Bronchial smooth muscle cell (primary cell): ENCODE results near the gene WFDC8. TPM values are rescaled to one million over a fixed set of nuclear protein-coding genes. Genes with fewer than 3 reads are reported as not detected.

Experiments used
- total RNA-seq: library from RNA; depleted of rRNA; stranded (reverse); fragments of >200 nt; gene quantifications from 2 replicates; pipeline ENCODE4 v1.2.1, GENCODE V29; 2014

Gene WFDC8
- total RNA-seq = not detected in 2 replicates

DNA sequence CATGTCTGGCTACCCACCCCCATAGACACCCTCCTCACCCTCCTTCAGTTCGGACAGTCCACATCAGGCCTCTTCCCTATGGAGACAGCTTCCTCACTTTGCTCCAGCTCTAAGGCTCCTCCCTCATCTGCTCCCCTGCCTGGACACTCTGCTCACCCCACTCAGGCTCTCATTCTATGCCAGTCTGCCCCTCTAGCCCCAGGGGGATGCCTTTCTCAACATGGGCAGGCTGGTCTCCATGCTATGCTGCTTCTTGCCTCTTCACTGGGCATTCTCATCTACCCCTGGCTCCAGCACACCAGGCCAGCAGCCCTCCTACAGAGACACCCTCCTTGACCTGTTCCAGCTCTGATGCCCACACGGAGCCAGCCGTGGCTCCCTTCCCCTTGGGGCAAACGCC, at the start of gene WFDC8:
WFDC8 (minus strand) TSS at position 101 of the 400 bp plus-strand sequence; CDS start at position 64, 37 bp downstream.

DNA sequence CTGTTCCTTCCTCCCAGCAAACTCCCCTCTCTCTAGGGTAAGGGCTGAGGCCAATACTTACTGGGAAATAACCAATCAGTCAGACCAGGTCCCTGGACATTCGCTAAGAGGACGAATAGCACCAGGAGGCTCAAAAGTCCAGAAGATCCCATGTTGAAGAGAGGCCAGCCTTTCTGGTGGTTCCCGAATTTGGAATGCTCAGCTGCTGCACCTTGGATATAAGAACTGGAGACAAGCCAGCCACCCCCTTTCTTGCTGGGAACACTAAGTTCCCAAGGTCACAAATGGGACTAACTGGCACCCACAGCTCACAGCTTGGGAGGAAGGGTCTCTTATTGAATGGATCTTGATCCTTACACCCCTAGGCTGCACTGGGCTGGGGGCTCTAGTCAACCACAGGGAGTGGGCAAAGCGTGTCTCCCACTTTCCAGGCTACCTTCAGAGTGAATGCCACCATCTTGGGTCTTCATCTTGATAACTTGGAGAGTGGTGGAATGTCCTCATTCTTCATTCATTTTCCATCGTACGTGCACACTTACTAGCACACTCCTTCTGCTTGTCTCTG, 31.8 kb downstream of the WFDC8 start, which contains the start of gene EPPIN:
EPPIN (minus strand) TSS at position 196 of the 565 bp plus-strand sequence; CDS start at position 152, 44 bp downstream.

DNA sequence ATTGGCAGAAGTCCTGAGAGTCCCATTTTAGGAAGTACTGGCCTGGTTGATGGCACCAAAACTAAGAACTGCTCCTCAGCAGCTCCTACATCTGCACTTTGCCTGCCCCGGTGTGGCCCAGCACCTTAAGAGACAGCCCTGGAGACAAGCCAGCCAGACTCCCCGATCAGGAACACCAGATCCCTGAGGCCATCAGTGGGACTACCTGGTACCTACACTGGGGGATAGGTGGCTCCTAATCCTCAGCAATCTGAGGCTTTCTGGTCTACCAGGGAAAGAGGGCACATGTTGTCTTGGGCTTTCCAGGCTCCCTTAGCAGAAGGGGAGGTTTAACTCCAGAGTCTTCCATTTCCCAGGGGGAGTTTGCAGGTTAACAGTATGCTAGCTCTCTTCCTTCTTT, 39.7 kb downstream of the WFDC8 start, which contains the start of gene WFDC6:
WFDC6 (minus strand) TSS at position 101 of the 400 bp plus-strand sequence; CDS start at position 26, 75 bp downstream.

DNA sequence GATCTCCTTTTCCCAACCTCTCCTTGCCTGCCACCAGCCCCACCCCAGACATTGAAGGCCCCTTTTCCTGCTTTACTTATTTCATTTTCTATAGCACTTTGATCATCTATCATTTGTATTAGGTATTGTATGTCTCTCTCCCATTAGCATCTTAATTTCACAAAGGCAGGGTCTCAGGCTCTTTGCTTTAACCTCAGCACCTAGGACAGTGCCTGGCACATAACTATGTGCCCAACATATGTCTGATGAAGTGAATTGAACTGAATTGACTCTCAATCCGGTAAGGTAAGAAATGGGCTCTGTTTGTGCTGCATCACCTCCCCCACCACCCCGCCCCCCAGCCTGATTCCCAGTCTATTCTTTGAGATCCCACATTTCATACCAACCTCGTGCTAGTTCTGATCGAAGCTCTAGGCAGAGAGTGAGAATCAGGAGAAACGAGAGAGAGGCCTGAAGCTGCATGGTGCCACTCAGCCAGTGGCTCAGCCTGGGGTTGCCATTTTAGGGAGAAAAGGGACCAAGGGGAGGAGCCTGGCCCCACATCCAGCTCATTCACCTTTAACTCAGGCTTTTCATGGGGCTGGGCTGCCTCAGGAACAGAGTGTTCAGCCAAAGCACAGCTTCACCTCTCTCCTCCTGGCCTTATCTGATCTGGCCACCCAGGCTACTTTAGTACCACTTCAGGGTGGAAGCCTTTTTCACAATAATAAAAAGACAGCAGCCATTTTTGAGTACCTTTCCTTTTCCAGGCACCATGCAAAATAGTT, 63.8 kb downstream of the WFDC8 start, which contains the start of gene SPINT3:
SPINT3 (minus strand) TSS at position 476 of the 767 bp plus-strand sequence; CDS start at position 462, 14 bp downstream.

Other genes with a start within 250 kb of the WFDC8 start
- 78.1 and 98.7 TPM in 2 replicates for gene SDC4, start 230.9 kb downstream of the WFDC8 start, total RNA-seq
- gene SYS1, start 216.1 kb downstream of the WFDC8 start, total RNA-seq = 15.8 and 34.5 TPM in 2 replicates
- gene TP53TG5, start 201.0 kb downstream of the WFDC8 start, total RNA-seq = 0.09 TPM in 1 of 2 replicates, not detected in the other
- gene DBNDD2, start 171.0 kb downstream of the WFDC8 start, total RNA-seq = 0.34 and 0.63 TPM in 2 replicates
- gene PIGT, start 163.1 kb downstream of the WFDC8 start, total RNA-seq = 17.5 and 29.5 TPM in 2 replicates
- gene WFDC2, start 109.5 kb downstream of the WFDC8 start, total RNA-seq = not detected in 2 replicates
- not detected in 2 replicates for gene SPINT3, start 63.7 kb downstream of the WFDC8 start, total RNA-seq
- gene WFDC6, start 39.8 kb downstream of the WFDC8 start, total RNA-seq = not detected in 2 replicates
- gene EPPIN, start 31.9 kb downstream of the WFDC8 start, total RNA-seq = not detected in 2 replicates
- not detected in 2 replicates for gene WFDC10A, start 50.5 kb upstream of the WFDC8 start, total RNA-seq
- gene WFDC9, start 52.0 kb upstream of the WFDC8 start, total RNA-seq = not detected in 2 replicates
- not detected in 2 replicates for gene WFDC11, start 91.0 kb upstream of the WFDC8 start, total RNA-seq
- not detected in 2 replicates for gene WFDC13, start 122.8 kb upstream of the WFDC8 start, total RNA-seq
- 0.26 TPM in 1 of 2 replicates, not detected in the other for gene WFDC10B, start 125.7 kb upstream of the WFDC8 start, total RNA-seq
- gene SPINT4, start 143.1 kb upstream of the WFDC8 start, total RNA-seq = not detected in 2 replicates
- 0.17 and 0.95 TPM in 2 replicates for gene WFDC3, start 212.6 kb upstream of the WFDC8 start, total RNA-seq
- gene DNTTIP1, start 212.7 kb upstream of the WFDC8 start, total RNA-seq = 16.9 and 20.5 TPM in 2 replicates
- gene UBE2C, start 233.4 kb upstream of the WFDC8 start, total RNA-seq = 1.9 and 3.9 TPM in 2 replicates
- gene TNNC2, start 248.0 kb upstream of the WFDC8 start, total RNA-seq = 1.9 and 6.7 TPM in 2 replicates